HG03575 (cell line): ENCODE measurements around the gene IMPA2.

Experiments
- ATAC-seq: cut with Tn5 transposase; IDR thresholded peaks from one replicate; pipeline ENCODE4 v1.9.1; 2021; ENCODE audit not compliant: unreplicated experiment, insufficient number of reproducible peaks, low FRiP score; ENCODE audit errors: extremely low read depth

The IMPA2 gene

GRCh38 chr18:12000072-12000659, 18.9 kb downstream of the IMPA2 start:
- no peak for ATAC-seq

- ATAC-seq = no peak
These were observed 20.1 kb downstream of the IMPA2 start for GRCh38 chr18:12001421-12001820.

- no peak for ATAC-seq
These were observed 22.6 kb downstream of the IMPA2 start for GRCh38 chr18:12003894-12004293.

GRCh38 chr18:12005538-12006487, 24.5 kb downstream of the IMPA2 start:
- ATAC-seq = no peak

GRCh38 chr18:12006488-12006840, 25.2 kb downstream of the IMPA2 start:
- ATAC-seq = no peak

- ATAC-seq = no peak
These were observed 25.8 kb downstream of the IMPA2 start for GRCh38 chr18:12007063-12007462.

GRCh38 chr18:12008181-12008767, 27.0 kb downstream of the IMPA2 start:
- ATAC-seq = no peak

- no peak for ATAC-seq
These were observed 27.7 kb downstream of the IMPA2 start for GRCh38 chr18:12008842-12009580.

- ATAC-seq = no peak
These were observed 28.4 kb downstream of the IMPA2 start for GRCh38 chr18:12009581-12010140.

GRCh38 chr18:12010187-12010802, 29.0 kb downstream of the IMPA2 start:
- ATAC-seq = no peak

- no peak for ATAC-seq
These were observed 30.1 kb downstream of the IMPA2 start for GRCh38 chr18:12011199-12011956.

GRCh38 chr18:12011957-12012549, 30.7 kb downstream of the IMPA2 start:
- no peak for ATAC-seq

GRCh38 chr18:12012697-12013096, 31.4 kb downstream of the IMPA2 start:
- ATAC-seq = no peak

- ATAC-seq = no peak
These were observed 32.0 kb downstream of the IMPA2 start for GRCh38 chr18:12013186-12013916.

GRCh38 chr18:12014086-12014485, 32.8 kb downstream of the IMPA2 start:
- ATAC-seq = no peak

- no peak for ATAC-seq
These were observed 33.5 kb downstream of the IMPA2 start for GRCh38 chr18:12014521-12015415.
